SJSA1 (cell line): ENCODE measurements around the gene USP36. TPM values are rescaled to one million over a fixed set of nuclear protein-coding genes. Genes with fewer than 3 reads are reported as not detected.

ENCODE experiments used
- total RNA-seq: library from RNA; depleted of rRNA; stranded (reverse); fragments of >200 nt; shearing (Covaris generic); gene quantifications from 2 replicates; pipeline ENCODE4 v1.2.3, GENCODE V29; 2014; rRNA removed

Gene USP36
- total RNA-seq, 1 experiment from 2014 or later, result 22.9 TPM

Other genes with a start within 250 kb of the USP36 start
- 14.6 and 18.9 TPM in 2 replicates for gene CYTH1, start 58.5 kb downstream of the USP36 start, total RNA-seq
- gene CEP295NL, start 62.4 kb upstream of the USP36 start, total RNA-seq, result 0.22 and 0.34 TPM in 2 replicates
- 122 and 166 TPM in 2 replicates for gene TIMP2, start 84.6 kb upstream of the USP36 start, total RNA-seq
- 485 TPM in 2 replicates for gene LGALS3BP, start 139.1 kb upstream of the USP36 start, total RNA-seq
- 68.9 and 106 TPM in 2 replicates for gene CANT1, start 168.9 kb upstream of the USP36 start, total RNA-seq
- 3.6 and 5.1 TPM in 2 replicates for gene C1QTNF1, start 183.4 kb upstream of the USP36 start, total RNA-seq
- gene ENGASE, start 234.0 kb upstream of the USP36 start, total RNA-seq, result 7.8 and 13.9 TPM in 2 replicates